Liver (tissue), 9 donors: Measurements from ENCODE around the gene LDLRAD3. TPM values are rescaled to one million over a fixed set of nuclear protein-coding genes. Genes with fewer than 3 reads are reported as not detected.

ENCODE experiments used
- DNase-seq: peaks from one replicate; pipeline ENCODE4 v3.0.0-alpha.2; 2017; ENCODE audit warnings: low spot score
- H3K27ac ChIP-seq, 2 donors: one replicate each; pipeline ENCODE4 v1.7.0; 2013; ENCODE audit warnings: inconsistent platforms in 2 of 2, low read length in 2 of 2, control low read depth in 1 of 2, low read depth in 1 of 2, mild to moderate bottlenecking in 1 of 2
- H3K27me3 ChIP-seq, 4 donors: one replicate each; pipeline versions ENCODE4 v1.6.1 to v1.7.0; 2013; ENCODE audit warnings: low read length in 3 of 4, inconsistent platforms in 1 of 4, mild to moderate bottlenecking in 1 of 4, moderate library complexity in 1 of 4; ENCODE audit not compliant: control insufficient read depth in 4 of 4, insufficient read depth in 4 of 4
- H3K36me3 ChIP-seq, 4 donors: one replicate each; pipeline versions ENCODE4 v1.6.1 to v1.7.0; 2013; ENCODE audit warnings: low read length in 3 of 4, mild to moderate bottlenecking in 3 of 4, low read depth in 1 of 4, moderate library complexity in 1 of 4; ENCODE audit not compliant: control insufficient read depth in 4 of 4, insufficient read depth in 3 of 4
- H3K4me1 ChIP-seq, 4 donors: one replicate each; pipeline versions ENCODE4 v1.6.1 to v1.7.0; 2013; ENCODE audit warnings: low read length in 3 of 4, mild to moderate bottlenecking in 3 of 4, moderate library complexity in 1 of 4; ENCODE audit not compliant: control insufficient read depth in 4 of 4, insufficient read depth in 4 of 4
- H3K4me3 ChIP-seq, 3 donors: one replicate each; pipeline versions ENCODE4 v1.6.1 to v1.7.0; 2013; ENCODE audit warnings: low read length in 3 of 3, control low read depth in 1 of 3, low read depth in 1 of 3, mild to moderate bottlenecking in 1 of 3
- H3K9ac ChIP-seq, 2 donors: one replicate each; pipeline ENCODE4 v1.7.0; 2013; ENCODE audit warnings: low read length in 2 of 2, mild to moderate bottlenecking in 2 of 2, moderate library complexity in 2 of 2, control low read depth in 1 of 2, low read depth in 1 of 2
- H3K9me3 ChIP-seq, 4 donors: one replicate each; pipeline versions ENCODE4 v1.6.1 to v1.7.0; 2013; ENCODE audit warnings: low read length in 3 of 4; ENCODE audit not compliant: control insufficient read depth in 4 of 4
- ATF3 ChIP-seq: IDR thresholded peaks from 2 replicates; pipeline ENCODE4 v1.6.1; 2016; ENCODE audit warnings: antibody characterized with exemption
- EGR1 ChIP-seq, 2 donors: IDR thresholded peaks; 2 replicates each; pipeline ENCODE4 v1.6.1; 2016 to 2018; ENCODE audit warnings: antibody characterized with exemption in 2 of 2, low read depth in 2 of 2
- FOXA1 ChIP-seq: IDR thresholded peaks from 2 replicates; pipeline ENCODE4 v1.6.1; 2016; ENCODE audit warnings: antibody characterized with exemption
- FOXA2 ChIP-seq: IDR thresholded peaks from 2 replicates; pipeline ENCODE4 v1.6.1; 2016; ENCODE audit warnings: antibody characterized with exemption
- GABPA ChIP-seq, 2 donors: IDR thresholded peaks in 1 of 2; conservative IDR thresholded peaks in 1 of 2; 2 replicates each; pipeline ENCODE4 v1.6.1; 2016; ENCODE audit warnings: antibody characterized with exemption in 2 of 2, mild to moderate bottlenecking in 1 of 2, moderate library complexity in 1 of 2
- HNF4A ChIP-seq, 2 donors: conservative IDR thresholded peaks; 2 replicates each; pipeline ENCODE4 v1.6.1; 2016; ENCODE audit warnings: antibody characterized with exemption in 2 of 2, mild to moderate bottlenecking in 2 of 2
- HNF4G ChIP-seq: IDR thresholded peaks from 2 replicates; pipeline ENCODE4 v1.6.1; 2016; ENCODE audit warnings: antibody characterized with exemption
- JUND ChIP-seq, 2 donors: IDR thresholded peaks; 2 replicates each; pipeline ENCODE4 v1.6.1; 2016; ENCODE audit warnings: antibody characterized with exemption in 2 of 2
- NR2F2 ChIP-seq: IDR thresholded peaks from 2 replicates; pipeline ENCODE4 v1.6.1; 2016; ENCODE audit warnings: antibody characterized with exemption
- RAD21 ChIP-seq, 2 donors: IDR thresholded peaks; 2 replicates each; pipeline ENCODE4 v1.6.1; 2016; ENCODE audit warnings: antibody characterized with exemption in 2 of 2, mild to moderate bottlenecking in 2 of 2
- RXRA ChIP-seq, 2 donors: IDR thresholded peaks; 2 replicates each; pipeline ENCODE4 v1.6.1; 2017 to 2018; ENCODE audit warnings: antibody characterized with exemption in 2 of 2, mild to moderate bottlenecking in 1 of 2
- SP1 ChIP-seq: IDR thresholded peaks from 2 replicates; pipeline ENCODE4 v1.6.1; 2018; ENCODE audit warnings: antibody characterized with exemption, mild to moderate bottlenecking
- TAF1 ChIP-seq: conservative IDR thresholded peaks from 2 replicates; pipeline ENCODE4 v1.6.1; 2016; ENCODE audit warnings: antibody characterized with exemption, mild to moderate bottlenecking
- YY1 ChIP-seq: IDR thresholded peaks from 2 replicates; pipeline ENCODE4 v1.6.1; 2016; ENCODE audit warnings: antibody characterized with exemption, mild to moderate bottlenecking
- ZBTB33 ChIP-seq: IDR thresholded peaks from 2 replicates; pipeline ENCODE4 v1.6.1; 2016; ENCODE audit warnings: antibody characterized with exemption
- WGBS: extraction: QIAGEN DNeasy Blood & Tissue Kit; methylation state at CpG from one replicate; pipeline ENCODE4 v1.1.7; 2013; 5-methylcytosine and 5-hydroxymethylcytosine counted together
- polyA plus RNA-seq, 2 donors: library from polyadenylated mRNA; stranded (reverse) in 1 of 2; unstranded in 1 of 2; fragments of 200-250 nt in 1 of 2; fragments of >200 nt in 1 of 2; fragmentation: Nextera tagmentation in 1 of 2; extraction: Ambion mirVana in 1 of 2; gene quantifications; one replicate each; pipeline versions ENCODE4 v1.2.1 to v1.2.3, GENCODE V29; 2013 to 2015
- total RNA-seq, 2 donors: library from RNA; depleted of rRNA; stranded (reverse); fragments of >200 nt; gene quantifications; one replicate each; pipeline ENCODE4 v1.2.3, GENCODE V29; 2014
- donor health status: healthy.
- donor health status: healthy.
- donor health status: healthy.
- donor health status: healthy.
- donor health status: healthy.

Gene LDLRAD3
- total and polyA plus RNA-seq, 4 donors, result 0.75 to 1.3 (median 0.93) TPM

GRCh38 chr11:36268337-36268985, 324.6 kb downstream of the LDLRAD3 start:
- Histone ChIP-seq H3K9me3 (no peaks in the 10 kb centered on the region), H3K4me3 (no peak overlapping the region), H3K36me3 (peaks cover 0 to 20% (median 16%) of the 10 kb centered on the region in 4 donors), H3K4me1 (peaks cover 10 to 26% (median 25%) of the 10 kb centered on the region in 4 donors), H3K27me3 (no peaks in the 10 kb centered on the region), H3K27ac (no peak overlapping the region), H3K9ac (no peak overlapping the region)
- TF ChIP-seq JUND (IDR thresholded peaks at IDR 0.05), result no peak
- TF ChIP-seq YY1, result peak; percentile 61
- peak in 1 of 2 donors; percentile 39 for TF ChIP-seq HNF4A (conservative IDR thresholded peaks at IDR 0.05)
- no peak for TF ChIP-seq ZBTB33
- no peak for TF ChIP-seq GABPA (IDR thresholded peaks at IDR 0.05 in 1 of 2, conservative IDR thresholded peaks at IDR 0.05 in 1 of 2)
- TF ChIP-seq RXRA (IDR thresholded peaks at IDR 0.05), result peak in 1 of 2 donors; percentile 19
- DNase-seq, result no peak
- WGBS, result 36% methylated on average over 8 of the region's 8 CpGs

DNA sequence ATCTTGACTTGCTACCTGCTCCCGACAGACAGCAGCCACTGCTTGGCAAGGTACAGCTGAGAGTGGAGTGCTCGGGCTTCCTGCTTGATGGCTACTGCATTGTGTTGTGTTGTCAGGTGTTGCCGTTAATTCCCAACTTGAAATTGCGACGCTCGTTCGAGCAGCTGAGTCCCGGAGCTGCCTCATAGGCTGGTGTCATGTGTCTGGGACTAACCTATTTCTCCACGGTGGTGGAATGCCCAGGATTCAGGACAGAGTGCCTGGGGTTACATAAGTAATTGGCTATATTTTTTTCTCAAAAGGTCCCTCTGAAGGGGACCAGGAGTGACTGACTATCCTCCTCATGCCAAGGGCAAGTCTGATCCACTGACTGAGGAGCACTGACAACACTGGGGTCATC, 326.8 kb downstream of the LDLRAD3 start:
- Histone ChIP-seq H3K36me3 (peaks cover 4 to 37% (median 28%) of the 10 kb centered on the region in 4 donors), H3K9me3 (no peaks in the 10 kb centered on the region), H3K4me3 (no peak overlapping the region), H3K27ac (no peak overlapping the region), H3K27me3 (no peaks in the 10 kb centered on the region), H3K4me1 (peaks cover 10 to 26% (median 25%) of the 10 kb centered on the region in 4 donors), H3K9ac (no peak overlapping the region)
- WGBS, result 96% methylated on average over 9 of the region's 9 CpGs
- TF ChIP-seq EGR1 (IDR thresholded peaks at IDR 0.05; ENCODE audit: low read depth in 2 of 2) (no peak), RAD21 (IDR thresholded peaks at IDR 0.05) (no peak), NR2F2 (no peak), YY1 (no peak), SP1 (no peak), FOXA2 (no peak)
- no peak for DNase-seq

GRCh38 chr11:36271794-36272407, 328.0 kb downstream of the LDLRAD3 start:
- no peak overlapping the region for H3K4me3 ChIP-seq
- H3K36me3 ChIP-seq, result peaks cover 5 to 46% (median 31%) of the 10 kb centered on the region in 4 donors
- H3K9me3 ChIP-seq, result no peaks in the 10 kb centered on the region
- no peak for DNase-seq
- H3K4me1 ChIP-seq, result peaks cover 6 to 18% (median 14%) of the 10 kb centered on the region in 4 donors
- WGBS, result 88% methylated on average over 5 of the region's 5 CpGs
- no peak overlapping the region for H3K27ac ChIP-seq
- H3K27me3 ChIP-seq, result no peaks in the 10 kb centered on the region
- TF ChIP-seq RXRA (IDR thresholded peaks at IDR 0.05) (no peak), SP1 (no peak), ATF3 (no peak), EGR1 (IDR thresholded peaks at IDR 0.05; ENCODE audit: low read depth in 2 of 2) (no peak), FOXA1 (no peak), TAF1 (no peak), NR2F2 (no peak), GABPA (IDR thresholded peaks at IDR 0.05 in 1 of 2, conservative IDR thresholded peaks at IDR 0.05 in 1 of 2) (no peak), HNF4G (no peak)
- no peak overlapping the region for H3K9ac ChIP-seq
